ENCODE data around the gene DTX3.

DNA sequence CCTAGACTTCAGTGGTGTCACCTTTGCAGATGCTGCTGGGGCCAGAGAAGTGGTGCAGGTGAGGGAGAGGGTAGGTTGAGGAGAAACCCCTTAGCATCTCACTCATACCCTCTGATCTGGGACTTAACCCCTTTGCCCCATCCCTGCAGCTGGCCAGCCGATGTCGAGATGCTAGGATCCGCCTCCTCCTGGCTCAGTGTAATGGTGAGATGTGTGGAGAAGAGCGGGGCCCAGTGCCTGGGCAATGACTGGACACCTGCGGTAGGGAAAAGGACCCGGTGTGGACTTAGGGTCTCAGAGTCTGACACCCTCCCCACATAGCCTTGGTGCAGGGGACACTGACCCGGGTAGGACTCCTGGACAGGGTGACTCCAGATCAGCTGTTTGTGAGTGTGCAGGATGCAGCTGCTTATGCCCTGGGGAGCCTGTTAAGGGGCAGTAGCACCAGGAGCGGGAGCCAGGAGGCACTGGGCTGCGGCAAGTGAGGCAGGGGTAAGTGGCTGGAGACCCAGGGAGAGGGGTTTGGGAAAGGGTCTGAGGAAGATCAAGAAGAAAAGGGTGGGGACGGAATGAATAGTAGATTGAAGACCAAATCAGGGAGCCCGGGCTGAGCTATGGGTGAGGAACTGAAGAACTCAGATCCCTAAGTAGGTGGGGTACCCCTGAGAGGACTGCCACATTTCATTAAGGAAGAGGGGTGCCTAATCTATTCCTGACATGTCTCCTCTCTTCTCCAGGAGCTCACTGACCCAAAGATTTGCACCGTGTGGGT lies 20.8 kb downstream of the DTX3 start:
- TF ChIP-seq POLR2A (IDR thresholded peaks at IDR 0.05) = no peak
- TF ChIP-seq, protein P1, sequence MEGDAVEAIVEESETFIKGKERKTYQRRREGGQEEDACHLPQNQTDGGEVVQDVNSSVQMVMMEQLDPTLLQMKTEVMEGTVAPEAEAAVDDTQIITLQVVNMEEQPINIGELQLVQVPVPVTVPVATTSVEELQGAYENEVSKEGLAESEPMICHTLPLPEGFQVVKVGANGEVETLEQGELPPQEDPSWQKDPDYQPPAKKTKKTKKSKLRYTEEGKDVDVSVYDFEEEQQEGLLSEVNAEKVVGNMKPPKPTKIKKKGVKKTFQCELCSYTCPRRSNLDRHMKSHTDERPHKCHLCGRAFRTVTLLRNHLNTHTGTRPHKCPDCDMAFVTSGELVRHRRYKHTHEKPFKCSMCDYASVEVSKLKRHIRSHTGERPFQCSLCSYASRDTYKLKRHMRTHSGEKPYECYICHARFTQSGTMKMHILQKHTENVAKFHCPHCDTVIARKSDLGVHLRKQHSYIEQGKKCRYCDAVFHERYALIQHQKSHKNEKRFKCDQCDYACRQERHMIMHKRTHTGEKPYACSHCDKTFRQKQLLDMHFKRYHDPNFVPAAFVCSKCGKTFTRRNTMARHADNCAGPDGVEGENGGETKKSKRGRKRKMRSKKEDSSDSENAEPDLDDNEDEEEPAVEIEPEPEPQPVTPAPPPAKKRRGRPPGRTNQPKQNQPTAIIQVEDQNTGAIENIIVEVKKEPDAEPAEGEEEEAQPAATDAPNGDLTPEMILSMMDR (IDR thresholded peaks at IDR 0.05) = no peak

Data from body of pancreas (tissue), 4 donors.